GM12875 (cell line): Measurements from ENCODE around the gene DKKL1.

ENCODE experiments used
- H3K4me3 ChIP-seq: one replicate; pipeline ENCODE4 v1.5.1; 2011; ENCODE audit warnings: low read depth, low read length, control low read depth
- TF ChIP-seq, protein P1 (sequence below): IDR thresholded peaks from 2 replicates; pipeline ENCODE4 v1.5.1; 2011; ENCODE audit warnings: low read depth, mild to moderate bottlenecking, control low read depth, inconsistent platforms, low read length, moderate library complexity, borderline replicate concordance; ENCODE audit not compliant: insufficient read depth

DKKL1 gene

DNA sequence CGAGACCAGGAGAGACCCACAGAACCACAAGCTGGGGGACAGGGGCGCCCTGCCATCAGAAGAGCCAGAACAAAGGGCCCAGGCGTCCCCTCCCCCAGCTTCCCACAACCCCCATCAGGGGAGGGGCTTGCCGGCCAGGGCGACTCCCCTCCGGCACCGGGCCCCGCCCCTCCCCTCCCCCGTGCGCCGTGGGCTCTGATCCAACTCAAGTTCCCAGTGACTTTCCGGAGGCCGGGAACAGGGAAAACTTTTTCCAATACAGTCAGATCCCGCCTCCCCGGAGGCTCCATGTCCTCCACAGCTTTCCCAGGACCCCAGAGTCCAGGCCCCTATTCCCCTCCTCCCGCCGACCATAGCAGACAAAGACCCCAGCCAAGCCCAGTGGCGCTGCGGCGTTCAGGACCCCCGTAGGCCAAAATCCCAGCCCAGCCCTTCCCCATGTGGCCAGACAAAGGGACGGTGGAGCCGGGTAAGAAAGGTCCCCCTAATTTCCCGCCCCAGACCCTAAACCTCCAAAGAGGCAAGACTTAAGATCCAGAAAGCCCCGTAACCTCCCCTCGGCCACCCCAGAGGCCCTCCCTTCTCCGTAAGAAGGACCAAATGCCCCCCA, 2.1 kb upstream of the DKKL1 start:
- TF ChIP-seq, protein P1, sequence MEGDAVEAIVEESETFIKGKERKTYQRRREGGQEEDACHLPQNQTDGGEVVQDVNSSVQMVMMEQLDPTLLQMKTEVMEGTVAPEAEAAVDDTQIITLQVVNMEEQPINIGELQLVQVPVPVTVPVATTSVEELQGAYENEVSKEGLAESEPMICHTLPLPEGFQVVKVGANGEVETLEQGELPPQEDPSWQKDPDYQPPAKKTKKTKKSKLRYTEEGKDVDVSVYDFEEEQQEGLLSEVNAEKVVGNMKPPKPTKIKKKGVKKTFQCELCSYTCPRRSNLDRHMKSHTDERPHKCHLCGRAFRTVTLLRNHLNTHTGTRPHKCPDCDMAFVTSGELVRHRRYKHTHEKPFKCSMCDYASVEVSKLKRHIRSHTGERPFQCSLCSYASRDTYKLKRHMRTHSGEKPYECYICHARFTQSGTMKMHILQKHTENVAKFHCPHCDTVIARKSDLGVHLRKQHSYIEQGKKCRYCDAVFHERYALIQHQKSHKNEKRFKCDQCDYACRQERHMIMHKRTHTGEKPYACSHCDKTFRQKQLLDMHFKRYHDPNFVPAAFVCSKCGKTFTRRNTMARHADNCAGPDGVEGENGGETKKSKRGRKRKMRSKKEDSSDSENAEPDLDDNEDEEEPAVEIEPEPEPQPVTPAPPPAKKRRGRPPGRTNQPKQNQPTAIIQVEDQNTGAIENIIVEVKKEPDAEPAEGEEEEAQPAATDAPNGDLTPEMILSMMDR: no peak
- no peak overlapping the region for H3K4me3 ChIP-seq

DNA sequence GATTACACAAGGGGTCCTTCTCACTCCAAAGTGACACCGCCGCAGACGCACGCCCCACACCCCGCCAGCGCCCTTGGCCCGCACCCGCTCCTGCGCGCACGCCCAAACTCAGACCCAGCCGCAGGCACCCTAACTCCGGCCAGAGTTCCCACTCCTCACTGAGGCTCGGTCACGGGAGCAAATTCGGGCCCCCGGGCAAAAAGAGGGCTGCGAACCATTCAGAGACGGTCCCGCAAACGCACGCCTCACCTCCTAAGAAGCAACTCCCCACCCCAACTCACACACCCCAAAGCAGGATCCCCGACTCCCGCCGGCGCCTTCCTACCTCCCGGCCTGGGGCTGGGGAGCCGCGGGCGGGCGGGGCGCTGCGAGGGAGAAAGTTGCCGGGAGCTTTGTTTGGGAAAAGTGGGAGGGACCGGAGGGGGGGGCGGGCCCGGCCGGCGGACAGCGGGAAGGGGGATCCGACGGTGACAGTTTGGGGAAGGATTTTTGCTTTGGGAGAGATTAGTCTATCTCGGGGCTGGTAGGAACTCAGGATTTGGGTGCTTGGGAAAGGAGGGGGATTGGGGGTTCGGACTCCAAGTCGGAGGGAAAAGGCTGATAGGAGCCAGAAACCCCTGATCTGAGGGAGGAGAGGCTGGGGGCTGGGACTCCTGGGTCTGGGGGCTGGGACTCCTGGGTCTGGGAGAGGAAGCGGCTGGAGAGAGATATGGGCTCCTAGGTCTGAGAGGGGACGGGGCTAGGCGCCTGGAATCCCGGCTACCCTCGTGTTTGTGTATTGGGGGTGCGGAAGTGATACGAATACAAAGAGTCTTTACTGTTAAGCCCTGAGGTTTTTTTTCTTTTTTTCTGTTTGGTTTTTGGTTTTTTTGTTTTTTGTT, 1.4 kb upstream of the DKKL1 start, which contains the start of gene TEAD2:
TEAD2 (minus strand) TSS at position 369 of the 881 bp plus-strand sequence. CDS start 2,341 bp downstream, outside the sequence.
- no peak within 1 kb of the TSS for H3K4me3 ChIP-seq
- TF ChIP-seq, protein P1: no peak

DNA sequence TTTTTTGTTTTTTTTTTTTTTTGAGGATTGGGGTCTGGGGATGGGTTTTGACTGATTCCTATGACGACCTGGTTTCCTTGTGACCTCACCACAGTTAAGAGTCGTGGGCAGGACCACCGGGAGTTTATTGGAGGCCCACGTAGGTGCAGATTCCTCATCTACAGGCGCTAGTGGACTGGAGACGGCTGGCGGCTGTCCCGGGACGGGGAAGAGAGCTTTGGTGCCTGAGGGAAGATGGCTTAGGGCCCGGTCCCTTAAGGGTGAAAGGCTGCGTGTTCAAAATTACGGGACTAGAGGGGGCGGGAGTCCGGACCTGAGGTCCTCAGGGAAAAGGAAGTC, 779 bp upstream of the DKKL1 start:
- H3K4me3 ChIP-seq: no peak overlapping the region
- TF ChIP-seq, protein P1: no peak

DNA sequence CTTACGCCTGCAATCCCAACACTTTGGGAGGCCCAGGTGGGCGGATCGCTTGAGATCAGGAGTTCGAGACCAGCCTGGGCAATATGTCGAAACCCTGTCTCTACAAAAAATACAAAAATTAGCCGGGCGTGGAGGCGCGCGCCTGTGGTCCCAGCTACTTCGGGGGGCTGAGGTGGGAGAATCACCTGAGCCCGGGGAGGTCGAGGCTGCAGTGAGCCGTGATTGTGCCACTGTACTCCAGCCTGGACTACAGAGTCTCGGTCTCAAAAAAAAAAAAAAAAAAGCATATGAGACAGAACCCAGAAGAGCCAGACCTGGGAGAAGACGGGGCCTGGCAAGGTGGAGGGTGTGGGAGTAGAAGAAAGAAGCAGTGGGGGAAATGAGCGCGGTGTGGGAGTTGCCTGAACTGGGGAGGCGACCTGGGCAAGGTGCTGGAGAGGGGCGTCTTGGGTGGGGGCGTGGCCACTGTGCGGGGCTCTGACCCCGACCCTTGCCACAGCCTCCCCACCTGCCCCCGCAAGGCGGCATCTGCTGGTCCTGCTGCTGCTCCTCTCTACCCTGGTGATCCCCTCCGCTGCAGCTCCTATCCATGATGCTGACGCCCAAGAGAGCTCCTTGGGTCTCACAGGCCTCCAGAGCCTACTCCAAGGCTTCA, 533 bp downstream of the DKKL1 start:
- TF ChIP-seq, protein P1: no peak
- no peak overlapping the region for H3K4me3 ChIP-seq

DNA sequence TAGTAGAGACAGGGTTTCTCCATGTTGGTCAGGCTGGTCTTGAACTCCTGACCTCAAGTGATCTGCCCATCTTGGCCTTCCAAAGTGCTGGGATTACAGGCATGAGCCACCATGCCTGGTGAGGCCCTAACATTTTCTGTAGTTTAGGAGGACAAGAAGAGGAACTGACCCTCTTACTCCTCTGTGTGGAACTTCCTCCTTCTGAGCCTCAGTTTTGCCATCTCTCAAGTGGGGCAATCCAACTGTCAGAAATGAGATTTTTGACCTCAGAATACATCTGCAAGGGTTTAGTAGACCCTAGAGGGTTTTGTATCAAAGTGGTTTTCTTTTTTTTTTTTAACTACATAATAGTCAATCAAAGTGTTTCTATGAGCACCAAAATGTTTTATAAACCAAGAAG, 2.4 kb downstream of the DKKL1 start:
- no peak overlapping the region for H3K4me3 ChIP-seq
- TF ChIP-seq, protein P1: no peak

DNA sequence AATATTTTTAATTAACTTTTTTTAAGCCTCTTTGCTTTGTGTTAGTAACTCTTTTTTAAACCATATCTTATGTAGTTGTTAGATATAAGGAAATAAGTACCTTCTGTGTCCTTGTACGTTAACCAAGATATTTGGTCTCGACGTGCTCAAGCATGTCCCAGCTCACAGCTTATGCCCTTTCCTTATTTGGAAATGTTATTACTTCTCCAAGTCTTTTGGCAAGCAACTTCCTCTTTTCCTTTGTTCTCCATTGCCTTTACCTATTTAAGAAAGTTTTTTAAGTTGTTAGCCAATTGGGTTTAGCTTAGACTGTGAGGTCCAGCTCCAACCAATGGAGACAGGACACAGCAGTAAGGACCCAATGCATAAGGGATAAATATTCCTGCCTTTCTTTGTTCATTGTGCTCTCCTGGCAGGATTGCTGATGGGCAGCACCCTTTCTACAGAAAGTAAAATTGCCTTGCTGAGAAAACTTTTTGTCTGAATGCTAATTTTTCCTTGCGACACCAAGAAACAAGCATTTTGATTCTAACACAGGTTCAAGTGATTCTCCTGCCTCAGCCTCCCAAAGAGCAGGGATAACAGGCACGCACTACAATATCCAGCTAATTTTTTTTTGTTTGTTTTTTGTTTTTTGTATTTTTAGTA, 5.2 kb downstream of the DKKL1 start:
- H3K4me3 ChIP-seq: no peak overlapping the region
- TF ChIP-seq, protein P1: no peak
